ENCODE measurements around the gene ADGRD2.
"Not testable (repeated sequence)": the region's sequence is repeated elsewhere in the genome, so short reads cannot be mapped to it uniquely, and the experiment has no call there.

The ADGRD2 gene

GRCh38 chr9:124450241-124450924 is at the start of gene ADGRD2:
TSS of gene ADGRD2 (plus strand) at chr9:124450451. CDS start at chr9:124451667, 1,216 bp downstream.
- no peak for DNase-seq

- DNase-seq = no peak
These were observed 47.0 kb upstream of the ADGRD2 start for GRCh38 chr9:124403246-124403645.

GRCh38 chr9:124409410-124409809 is 40.8 kb upstream of the ADGRD2 start:
- no peak for DNase-seq

- DNase-seq = no peak
These were observed 39.8 kb upstream of the ADGRD2 start for GRCh38 chr9:124410321-124410913.

- no peak for DNase-seq
These were observed 38.6 kb upstream of the ADGRD2 start for GRCh38 chr9:124411514-124412227.

GRCh38 chr9:124412228-124412575 is 38.0 kb upstream of the ADGRD2 start:
- no peak for DNase-seq

- no peak for DNase-seq
These were observed 35.6 kb upstream of the ADGRD2 start for GRCh38 chr9:124414612-124415011.

GRCh38 chr9:124415102-124415851 is 35.0 kb upstream of the ADGRD2 start, which contains the start of gene PSMB7:
TSS of gene PSMB7 (minus strand) at chr9:124415442. CDS start at chr9:124415425, 17 bp downstream.
- peak; percentile 91 for DNase-seq

- no peak for DNase-seq
These were observed 34.3 kb upstream of the ADGRD2 start for GRCh38 chr9:124415852-124416484.

GRCh38 chr9:124419832-124420489 is 30.3 kb upstream of the ADGRD2 start:
- no peak for DNase-seq

- DNase-seq = no peak
These were observed 29.2 kb upstream of the ADGRD2 start for GRCh38 chr9:124420991-124421543.

- DNase-seq = no peak
These were observed 27.1 kb upstream of the ADGRD2 start for GRCh38 chr9:124423155-124423554.

GRCh38 chr9:124423591-124423990 is 26.7 kb upstream of the ADGRD2 start:
- DNase-seq = no peak

- not testable (repeated sequence) for DNase-seq
These were observed 24.5 kb upstream of the ADGRD2 start for GRCh38 chr9:124425733-124426132.

GRCh38 chr9:124426361-124426760 is 23.9 kb upstream of the ADGRD2 start:
- no peak for DNase-seq

- DNase-seq = no peak
These were observed 23.0 kb upstream of the ADGRD2 start for GRCh38 chr9:124427281-124427680.

GRCh38 chr9:124428751-124429529 is 21.3 kb upstream of the ADGRD2 start:
- no peak for DNase-seq

- DNase-seq = no peak
These were observed 20.8 kb upstream of the ADGRD2 start for GRCh38 chr9:124429530-124429867.

GRCh38 chr9:124436320-124436719 is 13.9 kb upstream of the ADGRD2 start:
- no peak for DNase-seq

GRCh38 chr9:124437086-124437485 is 13.2 kb upstream of the ADGRD2 start:
- no peak for DNase-seq

- DNase-seq = no peak
These were observed 12.2 kb upstream of the ADGRD2 start for GRCh38 chr9:124438091-124438490.
